Neural cell (in vitro differentiated cells): ENCODE measurements around the gene RUNDC3A. TPM values are rescaled to one million over a fixed set of nuclear protein-coding genes. Genes with fewer than 3 reads are reported as not detected.

Experiments used
- H2AFZ ChIP-seq: fragments of 200-600, 300-800 bp; sonication (generic), shearing (Covaris generic); 2 replicates; pipeline ENCODE4 v1.6.0; 2014; ENCODE audit warnings: low read depth, mild to moderate bottlenecking, antibody characterized with exemption, low read length, moderate library complexity
- H3F3A ChIP-seq: fragments of 200-600 bp; shearing (Covaris generic); 2 replicates; pipeline ENCODE4 v1.6.1; 2016; ENCODE audit warnings: mild to moderate bottlenecking, moderate library complexity, mixed read lengths, antibody characterized with exemption, low read length; ENCODE audit not compliant: insufficient read depth, poor library complexity, severe bottlenecking
- H3K27ac ChIP-seq: fragments of 200-600, 300-800 bp; sonication (generic), shearing (Covaris generic); 2 replicates; pipeline ENCODE4 v1.5.1; 2014; ENCODE audit warnings: mild to moderate bottlenecking, low read length, moderate library complexity
- H3K27me3 ChIP-seq: fragments of 300-800, 200-600 bp; sonication (generic), shearing (Covaris generic); 2 replicates; pipeline ENCODE4 v1.6.0; 2014; ENCODE audit warnings: mild to moderate bottlenecking, low read depth, low read length, moderate library complexity; ENCODE audit not compliant: insufficient read depth
- H3K36me3 ChIP-seq: fragments of 300-800, 200-600 bp; sonication (generic), shearing (Covaris generic); 2 replicates; pipeline ENCODE4 v1.5.1; 2014; ENCODE audit warnings: mild to moderate bottlenecking, antibody characterized with exemption, low read length, moderate library complexity; ENCODE audit not compliant: insufficient read depth
- H3K4me2 ChIP-seq: fragments of 300-800, 200-600 bp; sonication (generic), shearing (Covaris generic); 2 replicates; pipeline ENCODE4 v1.6.0; 2014; ENCODE audit warnings: mild to moderate bottlenecking, low read length
- H3K4me3 ChIP-seq: fragments of 300-800, 200-600 bp; sonication (generic), shearing (Covaris generic); 2 replicates; pipeline ENCODE4 v1.5.1; 2014; ENCODE audit warnings: mild to moderate bottlenecking, low read length, moderate library complexity
- H3K79me2 ChIP-seq: fragments of 200-600 bp; shearing (Covaris generic); replicated peaks from 2 replicates; pipeline ENCODE4 v1.6.0; 2014; ENCODE audit warnings: mild to moderate bottlenecking, low read length, moderate library complexity; ENCODE audit not compliant: insufficient read depth
- H3K9ac ChIP-seq: fragments of 300-800, 200-600 bp; sonication (generic), shearing (Covaris generic); 2 replicates; pipeline ENCODE4 v1.6.1; 2016; ENCODE audit warnings: mild to moderate bottlenecking, low read length, mixed read lengths
- H3K9me2 ChIP-seq: fragments of 200-600 bp; shearing (Covaris generic); 2 replicates; pipeline ENCODE4 v1.6.1; 2016; ENCODE audit warnings: mild to moderate bottlenecking, low read length, mixed read lengths; ENCODE audit not compliant: insufficient read depth
- H3K9me3 ChIP-seq: fragments of 200-600, 300-800 bp; sonication (generic), shearing (Covaris generic); 2 replicates; pipeline ENCODE4 v1.6.1; 2016; ENCODE audit warnings: mild to moderate bottlenecking, mixed run types, low read length, moderate library complexity, mixed read lengths
- H4K20me1 ChIP-seq: fragments of 200-600 bp; shearing (Covaris generic); 2 replicates; pipeline ENCODE4 v1.6.1; 2016; ENCODE audit warnings: mild to moderate bottlenecking, mixed run types; ENCODE audit not compliant: insufficient read depth
- EP300 ChIP-seq: fragments of 450-650 bp; conservative IDR thresholded peaks from 2 replicates; pipeline ENCODE4 v1.6.1; 2014; ENCODE audit warnings: antibody characterized with exemption, mild to moderate bottlenecking, moderate library complexity; ENCODE audit not compliant: poor library complexity, severe bottlenecking
- EZH2 ChIP-seq: fragments of 200-600, 300-800 bp; shearing (Covaris generic), sonication (generic); IDR thresholded peaks from 2 replicates; pipeline ENCODE4 v1.6.1; 2014; ENCODE audit warnings: antibody characterized with exemption, low read length, borderline replicate concordance, mild to moderate bottlenecking; ENCODE audit not compliant: insufficient read depth, poor library complexity, severe bottlenecking
- MXI1 ChIP-seq: fragments of 450-650 bp; conservative IDR thresholded peaks from 2 replicates; pipeline ENCODE4 v1.6.1; 2014; ENCODE audit warnings: antibody characterized with exemption, mild to moderate bottlenecking; ENCODE audit not compliant: poor library complexity, severe bottlenecking
- POLR2AphosphoS5 ChIP-seq: IDR thresholded peaks from 2 replicates; pipeline ENCODE4 v1.6.1; 2012
- RAD21 ChIP-seq: fragments of 450-650 bp; conservative IDR thresholded peaks from 2 replicates; pipeline ENCODE4 v1.6.1; 2014; ENCODE audit warnings: antibody characterized with exemption, mild to moderate bottlenecking, moderate library complexity
- SMC3 ChIP-seq: fragments of 450-650 bp; conservative IDR thresholded peaks from 2 replicates; pipeline ENCODE4 v1.6.1; 2014; ENCODE audit warnings: antibody characterized with exemption, mild to moderate bottlenecking, moderate library complexity; ENCODE audit not compliant: poor library complexity
- TAF1 ChIP-seq: IDR thresholded peaks from 2 replicates; pipeline ENCODE4 v1.6.1; 2012; ENCODE audit warnings: low read depth
- polyA plus RNA-seq: library from polyadenylated mRNA; depleted of rRNA; stranded (reverse); fragments of >200 nt; gene quantifications from 2 replicates; pipeline ENCODE4 v1.2.3, GENCODE V29; 2014
- TF ChIP-seq, protein P1 (sequence below): fragments of 450-650 bp; IDR thresholded peaks from 2 replicates; pipeline ENCODE4 v1.5.1; 2014; ENCODE audit warnings: antibody characterized with exemption, mild to moderate bottlenecking, moderate library complexity; ENCODE audit not compliant: poor library complexity, severe bottlenecking

Gene RUNDC3A
- polyA plus RNA-seq, 1 donor from 2014 or later, result 279 TPM

DNA sequence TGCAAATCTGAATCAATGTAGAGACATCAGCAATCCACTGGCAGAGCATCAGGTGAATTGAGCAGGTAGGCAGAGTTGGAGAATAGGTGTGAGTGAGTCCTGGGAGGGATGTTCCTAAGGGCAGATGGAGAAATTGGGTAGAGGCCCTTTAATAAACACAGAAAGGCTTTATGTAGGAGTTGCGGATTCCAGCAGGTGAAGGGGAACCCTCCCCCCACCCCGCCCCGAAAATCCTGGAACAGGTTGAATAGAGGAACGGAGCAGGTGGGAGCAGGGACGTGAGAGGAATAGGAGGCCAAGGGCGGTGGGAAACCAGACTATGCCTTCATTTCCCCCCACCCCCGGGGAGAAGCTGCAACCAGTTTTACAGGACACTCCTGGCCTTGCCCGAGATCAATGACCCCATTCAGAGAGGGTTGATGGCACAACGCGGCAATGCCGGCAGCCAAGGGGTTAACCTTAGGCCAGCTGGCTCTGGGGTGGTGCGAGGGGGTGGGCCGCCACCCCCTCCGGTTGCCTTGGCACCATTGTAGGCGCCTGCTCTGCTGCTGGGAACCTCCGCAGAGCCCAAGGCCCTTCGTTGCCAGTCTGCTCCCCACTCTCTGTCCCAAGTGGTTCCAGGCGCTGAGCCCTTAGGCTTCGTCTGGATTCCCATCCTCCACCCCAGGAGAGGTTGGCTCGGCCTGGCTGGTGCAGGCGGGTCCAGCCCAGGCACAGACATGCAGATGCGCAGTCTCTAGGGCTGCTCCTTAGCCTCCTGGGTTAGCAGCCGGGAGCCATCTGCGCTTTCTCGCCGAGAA lies 814 bp upstream of the RUNDC3A start:
- H3K9ac ChIP-seq, result peak overlapping the region; percentile 98
- H3K36me3 ChIP-seq, result no peaks in the 10 kb centered on the region
- H3K27me3 ChIP-seq, result no peaks in the 10 kb centered on the region
- H2AFZ ChIP-seq, result peak overlapping the region; percentile 74
- peak overlapping the region; percentile 97 for H3K27ac ChIP-seq
- peaks cover 30% of the 10 kb centered on the region for H3K79me2 ChIP-seq
- TF ChIP-seq TAF1 (no peak), MXI1 (peak; percentile 35), RAD21 (peak; percentile 52), SMC3 (peak; percentile 56), EZH2 (no peak)
- H3K9me2 ChIP-seq, result no peaks in the 10 kb centered on the region
- no peaks in the 10 kb centered on the region for H3K9me3 ChIP-seq
- H3K4me2 ChIP-seq, result peak overlapping the region; percentile 89
- peaks cover 6% of the 10 kb centered on the region for H4K20me1 ChIP-seq
- H3F3A ChIP-seq, result no peaks in the 10 kb centered on the region
- H3K4me3 ChIP-seq, result peak overlapping the region; percentile 96

DNA sequence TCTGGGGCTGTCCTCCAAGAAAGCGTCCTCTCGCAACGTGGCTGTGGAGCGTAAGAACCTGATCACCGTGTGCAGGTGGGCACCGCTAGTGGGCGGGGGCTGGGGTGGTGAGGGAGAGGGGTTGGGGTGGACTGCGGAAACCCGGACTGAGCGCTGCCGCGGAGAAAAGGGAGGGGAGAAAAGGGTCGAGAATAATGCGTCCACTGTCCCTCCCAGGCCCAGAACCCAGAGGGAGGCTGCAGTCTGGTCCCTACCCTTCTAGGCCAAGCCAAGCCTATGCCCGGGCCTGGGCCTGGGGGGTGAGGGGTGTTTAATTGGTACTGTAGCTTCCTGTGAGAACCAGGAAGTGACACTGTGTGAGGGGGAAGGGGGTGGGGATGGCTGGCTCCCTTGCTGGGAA lies 464 bp downstream of the RUNDC3A start:
- H3K4me3 ChIP-seq, result peak overlapping the region; percentile 96
- peak overlapping the region; percentile 98 for H3K9ac ChIP-seq
- H3F3A ChIP-seq, result no peaks in the 10 kb centered on the region
- H3K9me3 ChIP-seq, result no peaks in the 10 kb centered on the region
- H4K20me1 ChIP-seq, result peaks cover 6% of the 10 kb centered on the region
- peak overlapping the region; percentile 31 for H2AFZ ChIP-seq
- H3K36me3 ChIP-seq, result no peaks in the 10 kb centered on the region
- H3K27ac ChIP-seq, result peak overlapping the region; percentile 97
- TF ChIP-seq, protein P1, sequence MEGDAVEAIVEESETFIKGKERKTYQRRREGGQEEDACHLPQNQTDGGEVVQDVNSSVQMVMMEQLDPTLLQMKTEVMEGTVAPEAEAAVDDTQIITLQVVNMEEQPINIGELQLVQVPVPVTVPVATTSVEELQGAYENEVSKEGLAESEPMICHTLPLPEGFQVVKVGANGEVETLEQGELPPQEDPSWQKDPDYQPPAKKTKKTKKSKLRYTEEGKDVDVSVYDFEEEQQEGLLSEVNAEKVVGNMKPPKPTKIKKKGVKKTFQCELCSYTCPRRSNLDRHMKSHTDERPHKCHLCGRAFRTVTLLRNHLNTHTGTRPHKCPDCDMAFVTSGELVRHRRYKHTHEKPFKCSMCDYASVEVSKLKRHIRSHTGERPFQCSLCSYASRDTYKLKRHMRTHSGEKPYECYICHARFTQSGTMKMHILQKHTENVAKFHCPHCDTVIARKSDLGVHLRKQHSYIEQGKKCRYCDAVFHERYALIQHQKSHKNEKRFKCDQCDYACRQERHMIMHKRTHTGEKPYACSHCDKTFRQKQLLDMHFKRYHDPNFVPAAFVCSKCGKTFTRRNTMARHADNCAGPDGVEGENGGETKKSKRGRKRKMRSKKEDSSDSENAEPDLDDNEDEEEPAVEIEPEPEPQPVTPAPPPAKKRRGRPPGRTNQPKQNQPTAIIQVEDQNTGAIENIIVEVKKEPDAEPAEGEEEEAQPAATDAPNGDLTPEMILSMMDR, result no peak
- no peak for TF ChIP-seq EP300
- TF ChIP-seq EZH2, result no peak
- peak; percentile 56 for TF ChIP-seq POLR2AphosphoS5
- no peak for TF ChIP-seq SMC3
- H3K4me2 ChIP-seq, result peak overlapping the region; percentile 99
- peaks cover 30% of the 10 kb centered on the region for H3K79me2 ChIP-seq
- no peaks in the 10 kb centered on the region for H3K9me2 ChIP-seq
- peaks cover under 1% of the 10 kb centered on the region for H3K27me3 ChIP-seq

DNA sequence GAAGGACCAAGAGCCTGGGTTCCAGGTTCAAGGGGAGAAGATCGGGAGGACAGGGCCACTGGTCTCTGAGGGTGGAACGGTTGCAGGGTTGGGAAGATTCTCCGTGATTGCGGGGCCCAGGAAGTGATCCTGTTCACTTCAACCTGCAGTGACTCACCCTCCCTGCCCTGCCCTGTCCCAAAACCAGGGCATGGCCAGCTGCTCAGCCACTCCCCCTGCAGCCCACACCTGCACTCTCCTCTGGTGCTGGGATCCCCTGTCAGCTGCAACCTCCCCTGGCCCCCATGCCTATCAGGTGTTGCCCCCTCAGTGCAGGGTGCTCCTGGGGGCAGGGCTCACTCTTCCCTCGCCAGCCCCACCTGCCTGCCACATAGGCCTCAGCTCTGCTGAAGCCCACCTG lies 1.1 kb downstream of the RUNDC3A start:
- no peak for TF ChIP-seq TAF1
- TF ChIP-seq, protein P1, result peak; percentile 17
- H4K20me1 ChIP-seq, result peaks cover 6% of the 10 kb centered on the region
- H3K36me3 ChIP-seq, result no peaks in the 10 kb centered on the region
- no peak overlapping the region for H2AFZ ChIP-seq
- H3F3A ChIP-seq, result no peaks in the 10 kb centered on the region
- H3K9me3 ChIP-seq, result no peaks in the 10 kb centered on the region
- peak overlapping the region; percentile 99 for H3K4me2 ChIP-seq
- no peaks in the 10 kb centered on the region for H3K9me2 ChIP-seq
- H3K27me3 ChIP-seq, result peaks cover 5% of the 10 kb centered on the region
- peak overlapping the region; percentile 96 for H3K4me3 ChIP-seq
- peaks cover 30% of the 10 kb centered on the region for H3K79me2 ChIP-seq
- H3K27ac ChIP-seq, result peak overlapping the region; percentile 97
- H3K9ac ChIP-seq, result peak overlapping the region; percentile 98
